IPS-18a (cell line): ENCODE data around the gene TMEM203.

ENCODE experiments used
- H3K27ac ChIP-seq: one replicate; pipeline ENCODE4 v1.5.1; 2013; ENCODE audit warnings: low read length
- H3K27me3 ChIP-seq: one replicate; pipeline ENCODE4 v1.6.1; 2013; ENCODE audit warnings: mild to moderate bottlenecking, low read length; ENCODE audit not compliant: control insufficient read depth, insufficient read depth
- H3K36me3 ChIP-seq: one replicate; pipeline ENCODE4 v1.6.1; 2013; ENCODE audit warnings: low read depth, low read length; ENCODE audit not compliant: control insufficient read depth
- H3K4me1 ChIP-seq: one replicate; pipeline ENCODE4 v1.6.1; 2013; ENCODE audit warnings: low read depth, low read length; ENCODE audit not compliant: control insufficient read depth
- H3K4me3 ChIP-seq: one replicate; pipeline ENCODE4 v1.5.1; 2013; ENCODE audit warnings: low read length
- H3K9ac ChIP-seq: one replicate; pipeline ENCODE4 v1.6.1; 2013; ENCODE audit warnings: mild to moderate bottlenecking, low read length, moderate library complexity
- H3K9me3 ChIP-seq: one replicate; pipeline ENCODE4 v1.6.1; 2013; ENCODE audit warnings: low read depth, low read length; ENCODE audit not compliant: control insufficient read depth

Gene TMEM203

DNA sequence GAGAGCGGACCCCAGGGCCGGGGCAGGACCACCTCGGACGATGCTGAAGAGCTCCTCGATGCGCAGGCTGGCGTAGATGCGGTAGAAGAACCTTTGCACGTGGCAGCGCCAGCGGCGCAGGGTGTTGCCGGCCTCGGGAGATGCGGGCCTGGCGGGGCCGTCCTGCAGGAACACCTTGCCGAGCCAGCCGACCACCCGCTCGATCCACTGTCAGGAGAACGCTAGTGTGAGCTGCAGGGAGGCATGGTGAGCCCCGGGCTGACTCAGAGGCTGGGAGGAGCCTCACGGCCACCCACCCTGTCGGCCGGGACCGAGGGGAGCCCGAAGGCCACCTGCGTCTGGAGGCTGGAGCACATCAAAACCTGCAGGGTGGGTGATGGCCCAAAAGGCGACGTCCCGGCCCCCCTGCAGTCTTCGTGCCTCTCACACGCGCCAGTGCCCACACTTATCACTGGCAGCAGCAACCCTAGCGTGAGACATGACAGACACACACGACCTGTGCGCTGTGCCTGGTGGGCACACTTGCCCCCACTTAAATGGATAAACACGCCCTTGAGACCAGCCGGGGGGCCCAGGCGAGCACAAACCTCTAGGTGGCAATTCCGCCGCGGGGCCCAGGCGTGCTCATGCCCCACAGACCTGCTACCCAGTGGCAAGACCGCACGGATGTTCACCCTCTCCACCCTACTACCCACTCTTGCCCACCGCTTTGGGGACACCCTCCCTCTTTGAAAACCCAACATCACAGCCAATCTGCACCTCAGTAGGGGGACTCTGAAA is 20.4 kb downstream of the TMEM203 start:
- H3K27ac ChIP-seq = no peak overlapping the region
- H3K4me3 ChIP-seq = no peak overlapping the region
- H3K36me3 ChIP-seq = peaks cover 19% of the 10 kb centered on the region
- peaks cover 9% of the 10 kb centered on the region for H3K4me1 ChIP-seq
- H3K9me3 ChIP-seq = no peaks in the 10 kb centered on the region
- no peak overlapping the region for H3K9ac ChIP-seq
- H3K27me3 ChIP-seq = no peaks in the 10 kb centered on the region

- no peak overlapping the region for H3K27ac ChIP-seq
- no peaks in the 10 kb centered on the region for H3K9me3 ChIP-seq
- H3K9ac ChIP-seq = no peak overlapping the region
- peaks cover 22% of the 10 kb centered on the region for H3K36me3 ChIP-seq
- H3K4me3 ChIP-seq = no peak overlapping the region
- no peaks in the 10 kb centered on the region for H3K27me3 ChIP-seq
- peaks cover 4% of the 10 kb centered on the region for H3K4me1 ChIP-seq
Measured at GRCh38 chr9:137183980-137184595, 21.4 kb downstream of the TMEM203 start.

GRCh38 chr9:137182836-137183235 is 22.6 kb downstream of the TMEM203 start:
- Histone ChIP-seq H3K27ac (no peak overlapping the region), H3K36me3 (peaks cover 22% of the 10 kb centered on the region), H3K4me1 (peaks cover 4% of the 10 kb centered on the region)

GRCh38 chr9:137181680-137182079 is 23.8 kb downstream of the TMEM203 start:
- H3K36me3 ChIP-seq = peaks cover 22% of the 10 kb centered on the region

More at GRCh38 chr9:137182836-137183235, 22.6 kb downstream of the TMEM203 start:
- Histone ChIP-seq H3K27me3 (no peaks in the 10 kb centered on the region), H3K9ac (no peak overlapping the region), H3K4me3 (no peak overlapping the region), H3K9me3 (no peaks in the 10 kb centered on the region)

GRCh38 chr9:137180491-137180890 is 25.0 kb downstream of the TMEM203 start:
- Histone ChIP-seq H3K9me3 (no peaks in the 10 kb centered on the region), H3K36me3 (peaks cover 19% of the 10 kb centered on the region), H3K27ac (no peak overlapping the region), H3K4me1 (no peaks in the 10 kb centered on the region), H3K27me3 (peaks cover 10% of the 10 kb centered on the region), H3K4me3 (no peak overlapping the region), H3K9ac (no peak overlapping the region)

More at GRCh38 chr9:137181680-137182079, 23.8 kb downstream of the TMEM203 start:
- H3K4me1 ChIP-seq = no peaks in the 10 kb centered on the region
- H3K9ac ChIP-seq = no peak overlapping the region
- H3K4me3 ChIP-seq = no peak overlapping the region
- no peaks in the 10 kb centered on the region for H3K9me3 ChIP-seq
- H3K27me3 ChIP-seq = no peaks in the 10 kb centered on the region
- no peak overlapping the region for H3K27ac ChIP-seq

DNA sequence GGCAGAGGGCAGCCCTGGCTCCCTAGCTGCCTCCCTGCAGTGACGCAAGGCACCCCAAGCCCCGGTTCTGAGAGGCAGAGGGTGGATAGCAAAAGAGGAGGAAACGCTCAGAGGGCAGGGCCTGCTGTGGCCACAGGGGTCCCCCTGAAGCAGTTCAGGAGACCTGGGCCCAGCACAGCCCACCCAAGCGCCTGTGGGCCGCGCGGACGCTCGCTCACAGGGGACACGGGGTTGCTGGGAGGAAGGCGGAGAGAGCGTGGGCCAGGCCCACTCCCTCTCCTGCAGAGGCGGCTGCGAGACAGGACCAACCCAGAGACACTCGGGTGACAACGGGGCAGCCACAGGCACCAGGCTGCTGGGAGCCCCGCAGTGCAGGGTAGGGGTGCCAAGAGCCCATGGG is 25.7 kb downstream of the TMEM203 start:
- no peak overlapping the region for H3K9ac ChIP-seq

GRCh38 chr9:137178939-137179630 is 26.4 kb downstream of the TMEM203 start:
- Histone ChIP-seq H3K27me3 (peaks cover 21% of the 10 kb centered on the region), H3K27ac (no peak overlapping the region), H3K36me3 (peaks cover 19% of the 10 kb centered on the region), H3K9ac (no peak overlapping the region), H3K4me3 (no peak overlapping the region), H3K9me3 (no peaks in the 10 kb centered on the region), H3K4me1 (no peaks in the 10 kb centered on the region)

More for the DNA sequence above, 25.7 kb downstream of the TMEM203 start:
- Histone ChIP-seq H3K4me1 (no peaks in the 10 kb centered on the region), H3K4me3 (no peak overlapping the region), H3K27me3 (peaks cover 16% of the 10 kb centered on the region), H3K27ac (no peak overlapping the region), H3K36me3 (peaks cover 19% of the 10 kb centered on the region), H3K9me3 (no peaks in the 10 kb centered on the region)

DNA sequence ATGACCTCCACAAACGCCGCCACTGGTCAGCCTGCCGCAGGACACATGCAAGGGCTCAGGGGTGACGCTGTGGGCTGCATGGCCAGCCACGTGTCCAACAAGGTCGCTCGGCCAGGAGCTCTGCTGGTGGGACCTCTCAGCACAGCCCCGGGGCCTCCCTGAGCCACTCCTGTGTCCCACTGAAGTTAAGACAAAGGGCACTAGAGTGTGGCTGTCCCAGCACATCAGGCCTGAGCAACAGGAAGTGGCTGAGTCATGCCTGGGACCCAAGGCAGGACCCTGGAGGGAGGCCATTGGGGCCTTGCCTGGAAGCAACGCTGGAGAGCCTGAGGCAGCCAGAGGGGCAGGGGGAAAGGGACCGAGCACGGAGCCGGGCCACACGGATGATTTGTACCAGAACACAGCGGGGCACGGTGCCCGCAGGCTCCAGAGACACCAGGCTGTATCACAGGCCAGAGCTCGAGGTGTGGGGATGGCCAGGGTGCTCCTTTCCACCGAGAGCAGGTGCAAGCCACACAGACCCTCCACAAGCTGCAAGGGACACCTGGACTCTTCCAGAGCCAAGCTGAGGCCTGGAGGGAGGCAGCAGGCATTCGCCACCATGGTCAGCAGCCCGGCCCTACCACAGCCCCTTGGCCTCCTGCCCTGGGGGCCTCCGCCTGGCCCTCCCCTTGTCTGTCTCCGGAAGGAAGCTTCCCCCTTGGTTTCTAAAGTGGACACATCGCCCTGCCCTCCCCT is 27.1 kb downstream of the TMEM203 start:
- H3K27me3 ChIP-seq = peaks cover 28% of the 10 kb centered on the region
- H3K9me3 ChIP-seq = no peaks in the 10 kb centered on the region
- no peak overlapping the region for H3K4me3 ChIP-seq
- H3K9ac ChIP-seq = no peak overlapping the region
- no peak overlapping the region for H3K27ac ChIP-seq
- H3K4me1 ChIP-seq = no peaks in the 10 kb centered on the region
- H3K36me3 ChIP-seq = peaks cover 14% of the 10 kb centered on the region

DNA sequence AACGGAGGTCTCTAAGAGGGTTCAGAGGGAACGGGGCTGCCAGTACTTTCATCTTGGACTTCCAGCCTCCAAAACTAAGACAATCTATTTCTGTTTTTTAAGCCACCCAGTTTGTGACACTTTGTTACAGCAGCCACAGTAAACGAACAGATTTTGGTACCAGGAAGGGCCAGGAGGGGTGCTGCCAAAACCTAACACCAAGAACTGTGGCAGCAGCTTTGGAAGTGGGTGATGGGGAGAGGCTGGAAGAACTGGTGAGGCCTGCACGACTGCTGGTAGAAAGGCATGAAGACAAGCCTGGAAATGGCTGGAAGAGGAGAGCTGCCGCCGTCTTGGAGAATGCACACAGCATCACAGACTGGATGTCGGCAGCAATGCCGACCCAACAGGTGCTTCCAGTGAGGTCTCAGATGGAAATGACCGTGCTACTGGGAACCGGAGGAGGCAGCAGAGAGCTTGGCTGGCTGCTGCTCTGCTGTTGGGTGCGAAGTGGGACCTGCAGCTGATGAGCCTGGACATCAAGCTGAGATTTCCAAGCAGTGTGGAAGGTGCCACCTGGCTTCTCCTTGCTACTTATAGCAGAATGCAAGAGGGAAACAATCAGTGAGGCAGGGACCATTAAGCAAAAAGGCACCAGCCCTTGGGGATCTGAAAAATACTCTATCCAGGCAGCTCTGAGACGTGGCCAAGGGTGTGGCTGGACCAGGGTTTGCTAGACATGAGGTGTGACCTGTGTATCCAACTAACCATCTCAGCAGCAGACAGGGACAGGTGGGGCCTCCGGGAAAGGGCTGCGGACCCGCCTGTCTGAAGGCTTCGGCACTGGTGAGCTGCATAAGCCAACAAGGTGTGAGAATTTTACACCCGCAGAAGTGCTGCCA is 28.9 kb downstream of the TMEM203 start:
- Histone ChIP-seq H3K27me3 (peaks cover 45% of the 10 kb centered on the region), H3K36me3 (peaks cover 7% of the 10 kb centered on the region), H3K27ac (no peak overlapping the region), H3K4me1 (no peaks in the 10 kb centered on the region), H3K4me3 (no peak overlapping the region), H3K9me3 (no peaks in the 10 kb centered on the region), H3K9ac (no peak overlapping the region)

DNA sequence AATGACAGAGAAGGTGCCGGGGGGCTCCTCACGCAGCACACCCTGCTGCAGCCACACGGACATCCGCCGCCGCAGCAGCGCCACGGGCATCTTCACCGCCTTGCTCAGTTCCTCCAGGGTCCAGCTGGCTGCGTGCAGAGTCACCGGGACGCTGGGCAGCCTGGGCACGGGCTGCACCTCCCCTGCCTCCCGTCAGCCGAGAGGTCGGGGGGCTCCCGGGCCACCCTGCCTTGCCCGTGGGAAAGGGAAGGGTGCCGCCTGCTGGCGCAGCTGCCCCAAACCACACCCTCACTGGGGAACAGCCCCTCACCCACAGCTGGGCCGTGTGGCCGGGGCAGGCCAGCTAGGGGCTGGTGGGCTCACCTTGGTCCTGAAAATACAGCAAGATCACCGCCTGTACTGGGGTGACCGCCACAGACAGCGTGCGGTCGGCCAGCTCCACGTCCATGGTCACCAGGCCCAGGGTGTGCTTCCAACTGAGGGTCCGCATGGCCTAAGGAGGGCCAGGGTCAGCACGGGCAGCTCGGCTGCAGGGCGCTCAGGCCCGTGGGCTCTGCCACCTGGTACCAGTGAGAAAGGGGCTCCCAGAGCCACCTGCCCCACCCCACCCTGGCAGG is 30.0 kb downstream of the TMEM203 start:
- H3K27ac ChIP-seq = no peak overlapping the region
- H3K4me1 ChIP-seq = no peaks in the 10 kb centered on the region
- H3K9ac ChIP-seq = no peak overlapping the region
- H3K36me3 ChIP-seq = peaks cover 7% of the 10 kb centered on the region
- H3K9me3 ChIP-seq = no peaks in the 10 kb centered on the region
- peaks cover 56% of the 10 kb centered on the region for H3K27me3 ChIP-seq
- H3K4me3 ChIP-seq = peak overlapping the region; percentile 6
